HS-27A (cell line): ENCODE results near the gene NBPF12.
"Not testable (repeated sequence)": the region's sequence is repeated elsewhere in the genome, so short reads cannot be mapped to it uniquely, and the experiment has no call there.

Source experiments
- DNase-seq: peaks from one replicate; pipeline ENCODE4 v3.0.0-alpha.2; 2012; ENCODE audit warnings: low read depth, missing footprints

Gene NBPF12

GRCh38 chr1:146986450-146986849, 48.3 kb downstream of the NBPF12 start:
- not testable (repeated sequence) for DNase-seq

- DNase-seq, result not testable (repeated sequence)
Observed at GRCh38 chr1:146987502-146987901, 49.4 kb downstream of the NBPF12 start.

GRCh38 chr1:146989455-146989854, 51.3 kb downstream of the NBPF12 start:
- DNase-seq, result not testable (repeated sequence)

GRCh38 chr1:147008495-147008894, 70.4 kb downstream of the NBPF12 start:
- DNase-seq, result not testable (repeated sequence)

- DNase-seq, result not testable (repeated sequence)
Observed at GRCh38 chr1:147026975-147027374, 88.9 kb downstream of the NBPF12 start.

GRCh38 chr1:147030066-147030653, 92.0 kb downstream of the NBPF12 start:
- DNase-seq, result not testable (repeated sequence)

- no peak for DNase-seq
Observed at GRCh38 chr1:147039916-147040315, 101.8 kb downstream of the NBPF12 start.

GRCh38 chr1:147042891-147043290, 104.8 kb downstream of the NBPF12 start:
- DNase-seq, result not testable (repeated sequence)

- not testable (repeated sequence) for DNase-seq
Observed at GRCh38 chr1:147044511-147044910, 106.4 kb downstream of the NBPF12 start.
